Measurements from ENCODE around the gene MEIS1. TPM values are rescaled to one million over a fixed set of nuclear protein-coding genes. Genes with fewer than 3 reads are reported as not detected.

MEIS1 gene
- polyA plus RNA-seq, 1 donor (not counting 4 experiments of a cell fraction or from before 2014, with no cell fraction given), result 3.1 TPM

- Histone ChIP-seq H3K9ac (ENCODE audit: control insufficient read depth, extremely low read depth, insufficient read depth, low read length) (no peak overlapping the region), H3K36me3 (ENCODE audit: control insufficient read depth in 2 of 2, extremely low read depth in 1 of 2, insufficient read depth in 2 of 2, low read length in 2 of 2) (no peaks in the 10 kb centered on the region), H3K27ac (ENCODE audit: control insufficient read depth, insufficient read depth, low read length) (no peak overlapping the region), H3K4me1 (ENCODE audit: control insufficient read depth, extremely low read depth, insufficient read depth, low read length) (no peaks in the 10 kb centered on the region), H3K4me2 (ENCODE audit: control insufficient read depth, extremely low read depth, insufficient read depth, low read depth, low read length) (no peak overlapping the region), H3K9me3 (ENCODE audit: control insufficient read depth, low read depth, low read length) (no peaks in the 10 kb centered on the region), H2AFZ (ENCODE audit: control insufficient read depth, low read length) (no peak overlapping the region), H3K9me1 (ENCODE audit: control insufficient read depth, extremely low read depth, insufficient read depth, low read length) (no peaks in the 10 kb centered on the region), H4K20me1 (ENCODE audit: control insufficient read depth, extremely low read depth, insufficient read depth, low read length) (no peaks in the 10 kb centered on the region), H3K27me3 (ENCODE audit: control insufficient read depth, extremely low read depth, insufficient read depth, low read length) (no peaks in the 10 kb centered on the region), H3K4me3 (ENCODE audit: control insufficient read depth in 2 of 3, extremely low read depth in 1 of 3, insufficient read depth in 2 of 3, low read depth in 1 of 3, low read length in 3 of 3) (no peak overlapping the region), H3K79me2 (ENCODE audit: control insufficient read depth, insufficient read depth, low read length) (no peaks in the 10 kb centered on the region)
- dilution Hi-C loops (cut with MboI; ENCODE audit: extremely low pct_ligation_motif_present, low sequenced_read_pairs), result no loop called here
- TF ChIP-seq CTCF (optimal IDR thresholded peaks at IDR 0.05 in 1 of 3, IDR thresholded peaks at IDR 0.05 in 1 of 3, conservative IDR thresholded peaks at IDR 0.05 in 1 of 3; ENCODE audit: extremely low read depth in 1 of 3, insufficient read depth in 2 of 3, low read length in 3 of 3), result no peak
- no peak for FAIRE-seq
- DNase-seq (ENCODE audit: low read depth, low spot score), result no peak
Observed at GRCh38 chr2:66455490-66455889, 20.6 kb downstream of the MEIS1 start.

DNA sequence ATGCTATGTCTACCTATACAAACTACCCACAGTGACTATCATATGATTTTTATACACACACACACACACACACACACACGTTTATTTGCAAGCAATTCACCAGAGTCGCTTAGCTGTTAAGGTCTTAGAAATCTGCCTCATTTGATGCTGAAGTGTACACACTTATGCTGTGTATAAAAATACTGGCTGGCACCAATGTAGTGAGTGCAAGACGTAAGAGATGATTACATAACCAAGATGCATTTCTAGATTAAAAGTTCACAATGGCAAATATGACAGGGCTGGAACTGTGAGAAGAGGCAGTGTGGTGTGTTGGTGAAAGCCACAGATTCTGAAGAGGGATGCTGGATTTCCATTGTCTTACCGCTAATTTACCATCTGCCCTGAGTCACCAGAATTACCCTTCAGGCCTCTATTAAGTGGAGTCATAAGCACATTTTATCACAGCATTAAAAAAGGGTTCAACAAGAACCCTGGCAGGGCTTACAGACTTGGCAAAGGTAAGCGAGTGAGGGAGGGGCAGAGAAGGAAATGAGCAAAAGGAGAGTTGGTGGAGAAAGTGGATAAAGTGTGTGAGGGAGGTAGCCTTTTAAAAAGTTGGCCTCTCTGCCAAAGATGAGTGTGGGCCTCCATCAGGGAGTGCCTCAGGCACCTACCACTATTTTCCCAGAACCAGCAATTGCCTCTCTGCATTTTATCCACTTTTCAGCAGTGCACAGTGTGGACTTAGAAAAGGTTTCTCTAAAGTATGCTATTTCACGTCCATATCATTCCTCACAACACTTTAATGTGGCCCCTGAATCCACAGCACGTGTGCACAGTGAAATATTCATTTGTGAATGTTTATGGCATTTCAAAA, 21.5 kb downstream of the MEIS1 start:
- no peak overlapping the region for H3K27ac ChIP-seq (ENCODE audit: control insufficient read depth, insufficient read depth, low read length)
- no peak for TF ChIP-seq EZH2 (IDR thresholded peaks at IDR 0.05; ENCODE audit: low read length)
- TF ChIP-seq CTCF (optimal IDR thresholded peaks at IDR 0.05 in 1 of 3, IDR thresholded peaks at IDR 0.05 in 1 of 3, conservative IDR thresholded peaks at IDR 0.05 in 1 of 3; ENCODE audit: extremely low read depth in 1 of 3, insufficient read depth in 2 of 3, low read length in 3 of 3), result no peak
- no peak overlapping the region for H3K9ac ChIP-seq (ENCODE audit: control insufficient read depth, extremely low read depth, insufficient read depth, low read length)
- H3K27me3 ChIP-seq (ENCODE audit: control insufficient read depth, extremely low read depth, insufficient read depth, low read length), result no peaks in the 10 kb centered on the region
- no peaks in the 10 kb centered on the region for H3K79me2 ChIP-seq (ENCODE audit: control insufficient read depth, insufficient read depth, low read length)
- no peak overlapping the region for H3K4me3 ChIP-seq (ENCODE audit: control insufficient read depth in 2 of 3, extremely low read depth in 1 of 3, insufficient read depth in 2 of 3, low read depth in 1 of 3, low read length in 3 of 3)
- no peaks in the 10 kb centered on the region for H4K20me1 ChIP-seq (ENCODE audit: control insufficient read depth, extremely low read depth, insufficient read depth, low read length)
- no peaks in the 10 kb centered on the region for H3K9me3 ChIP-seq (ENCODE audit: control insufficient read depth, low read depth, low read length)
- no peaks in the 10 kb centered on the region for H3K4me1 ChIP-seq (ENCODE audit: control insufficient read depth, extremely low read depth, insufficient read depth, low read length)
- dilution Hi-C loops (cut with MboI; ENCODE audit: extremely low pct_ligation_motif_present, low sequenced_read_pairs), result no loop called here
- H2AFZ ChIP-seq (ENCODE audit: control insufficient read depth, low read length), result no peak overlapping the region
- FAIRE-seq (peak; percentile 43), DNase-seq (ENCODE audit: low read depth, low spot score) (no peak)
- no peaks in the 10 kb centered on the region for H3K9me1 ChIP-seq (ENCODE audit: control insufficient read depth, extremely low read depth, insufficient read depth, low read length)
- no peaks in the 10 kb centered on the region for H3K36me3 ChIP-seq (ENCODE audit: control insufficient read depth in 2 of 2, extremely low read depth in 1 of 2, insufficient read depth in 2 of 2, low read length in 2 of 2)
- H3K4me2 ChIP-seq (ENCODE audit: control insufficient read depth, extremely low read depth, insufficient read depth, low read depth, low read length), result no peak overlapping the region

Measured in keratinocyte (primary cell).